Measurements from ENCODE around the gene CD2BP2. TPM values are rescaled to one million over a fixed set of nuclear protein-coding genes. Genes with fewer than 3 reads are reported as not detected.

The CD2BP2 gene
- total RNA-seq, 1 experiment from 2014 or later = 48.4 TPM

GRCh38 chr16:30383521-30383920 is 28.4 kb upstream of the CD2BP2 start:
- TF ChIP-seq CTCF (IDR thresholded peaks at IDR 0.05; ENCODE audit: unreplicated experiment) = no peak
- Mint-ChIP-seq H3K9me3 (ENCODE audit: unreplicated experiment) (no peaks in the 10 kb centered on the region), H3K4me1 (ENCODE audit: insufficient read depth, unreplicated experiment) (peaks cover 7% of the 10 kb centered on the region), H3K27ac (ENCODE audit: low read depth, unreplicated experiment) (no peak overlapping the region), H3K4me3 (ENCODE audit: unreplicated experiment) (no peak overlapping the region), H3K36me3 (ENCODE audit: insufficient read depth, unreplicated experiment) (peaks cover 20% of the 10 kb centered on the region), H3K27me3 (ENCODE audit: insufficient read depth, unreplicated experiment) (no peaks in the 10 kb centered on the region)
- BruUV-seq (replicated peaks) = no TSS peak
- intact Hi-C loops (cut with micrococcal nuclease) = no loop called here
- ChIA-PET CTCF (interaction anchor here (0.6 to 1.3 kb wide), 2 partner anchors 11 to 20 kb away, joined by 3 to 5 read pairs; partner anchors contain the start of gene ZNF48), POLR2A (interaction anchor here (1.0 to 1.7 kb wide), 5 partner anchors 9 to 29 kb away, joined by 3 to 9 read pairs (median 4); partner anchors contain the start of genes CD2BP2 and ZNF771)
- DNase-seq (ENCODE audit: unreplicated experiment) = no peak

DNA sequence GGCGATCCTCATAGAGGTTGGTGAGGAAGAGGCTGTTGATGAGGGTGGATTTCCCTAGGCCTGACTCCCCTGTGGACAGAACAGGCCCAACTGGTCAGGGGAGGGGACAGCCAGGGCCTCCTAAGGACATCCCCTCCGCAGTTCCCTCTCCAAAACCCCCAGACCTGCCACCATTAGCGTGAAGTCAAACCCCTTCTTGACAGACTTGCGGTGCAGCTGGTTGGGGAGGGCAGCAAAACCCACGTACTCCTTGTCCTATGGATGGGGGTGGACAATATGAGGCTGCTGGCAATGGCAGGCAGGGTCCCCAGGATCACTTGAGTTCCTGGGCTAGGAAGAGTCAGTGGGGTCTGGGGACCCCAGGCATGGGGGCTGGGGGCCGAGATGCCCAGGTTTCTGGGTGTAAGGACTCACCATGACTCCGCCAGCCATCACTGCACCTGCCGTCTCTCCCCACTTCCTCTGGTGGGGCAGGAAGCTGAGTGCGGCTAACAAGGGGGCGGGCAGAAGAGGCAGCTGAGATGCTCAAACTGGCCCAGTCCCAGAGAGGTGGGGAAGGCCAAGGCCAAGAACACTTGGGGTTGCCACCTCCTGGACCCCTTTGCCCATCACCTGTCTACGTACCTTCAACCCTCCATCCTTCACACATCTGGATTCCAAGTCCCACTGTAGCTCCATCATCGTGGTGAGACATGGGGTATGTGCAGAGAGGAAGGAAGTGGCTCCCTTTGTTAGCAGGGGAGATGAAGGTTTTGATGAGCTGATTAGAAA is 27.2 kb upstream of the CD2BP2 start, which contains the start of gene SEPTIN1:
Gene SEPTIN1 (minus strand): TSS at position 451 of the 771 bp plus-strand sequence. CDS start 19 bp downstream, at position 432.
- TF ChIP-seq CTCF (IDR thresholded peaks at IDR 0.05; ENCODE audit: unreplicated experiment) = no peak

DNA sequence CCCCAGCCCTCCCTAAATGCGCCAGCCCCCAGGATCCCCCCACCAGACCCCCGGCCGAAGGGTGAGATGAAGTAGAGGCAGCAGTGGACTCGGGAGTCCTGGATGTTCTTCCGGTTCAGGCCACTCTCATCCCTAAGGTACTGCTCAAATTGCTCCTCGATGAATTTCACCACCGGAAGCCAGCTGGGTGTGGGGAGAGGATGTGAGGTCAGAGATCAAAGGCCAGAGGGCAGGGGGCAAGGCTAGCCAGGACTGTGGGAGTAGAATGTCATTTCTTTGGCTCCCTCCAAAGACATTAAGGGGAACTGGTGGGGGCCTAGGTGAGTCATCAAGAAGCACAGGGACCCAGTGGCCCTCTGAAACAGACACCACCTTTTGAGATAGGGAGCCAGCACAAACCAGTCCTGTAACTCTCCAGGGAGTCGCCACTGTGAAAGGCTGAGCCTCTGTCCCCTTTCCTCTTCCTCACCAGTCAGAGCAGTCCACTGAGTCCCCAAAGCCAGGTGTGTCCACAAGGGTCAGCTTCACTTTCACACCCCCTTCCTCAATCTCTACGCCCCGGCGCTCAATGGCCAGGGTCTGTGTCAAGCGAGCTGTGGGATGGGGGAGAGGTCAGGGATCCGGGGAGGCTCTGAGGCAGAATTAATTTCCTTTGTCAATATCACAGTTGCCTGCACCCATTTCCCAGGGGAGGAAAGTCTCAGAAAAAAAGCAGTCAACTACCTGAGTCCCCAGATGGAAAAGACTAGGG is 26.4 kb upstream of the CD2BP2 start:
- Mint-ChIP-seq H3K9me3 (ENCODE audit: unreplicated experiment) (no peaks in the 10 kb centered on the region), H3K36me3 (ENCODE audit: insufficient read depth, unreplicated experiment) (peaks cover 20% of the 10 kb centered on the region), H3K27me3 (ENCODE audit: insufficient read depth, unreplicated experiment) (no peaks in the 10 kb centered on the region), H3K27ac (ENCODE audit: low read depth, unreplicated experiment) (no peak overlapping the region), H3K4me3 (ENCODE audit: unreplicated experiment) (no peak overlapping the region), H3K4me1 (ENCODE audit: insufficient read depth, unreplicated experiment) (peaks cover 13% of the 10 kb centered on the region)
- no TSS peak for BruUV-seq (replicated peaks)
- no peak for TF ChIP-seq CTCF (IDR thresholded peaks at IDR 0.05; ENCODE audit: unreplicated experiment)
- intact Hi-C loops (cut with micrococcal nuclease) = no loop called here
- DNase-seq (ENCODE audit: unreplicated experiment) = no peak
- POLR2A ChIA-PET = interaction anchor here (0.7 to 1.3 kb wide), 3 partner anchors 11 to 36 kb away, joined by 3 to 4 read pairs (median 3); partner anchors contain the start of gene TBC1D10B
- CTCF ChIA-PET = no interaction called here

More for the DNA sequence above, 27.2 kb upstream of the CD2BP2 start, which contains the start of gene SEPTIN1:
- Mint-ChIP-seq H3K4me3 (ENCODE audit: unreplicated experiment) (no peak within 1 kb of the TSS), H3K4me1 (ENCODE audit: insufficient read depth, unreplicated experiment) (peaks cover 9% of the 10 kb centered on the region), H3K27ac (ENCODE audit: low read depth, unreplicated experiment) (no peak within 1 kb of the TSS), H3K36me3 (ENCODE audit: insufficient read depth, unreplicated experiment) (peaks cover 20% of the 10 kb centered on the region), H3K9me3 (ENCODE audit: unreplicated experiment) (no peaks in the 10 kb centered on the region), H3K27me3 (ENCODE audit: insufficient read depth, unreplicated experiment) (no peaks in the 10 kb centered on the region)
- intact Hi-C loops (cut with micrococcal nuclease) = no loop called here
- ChIA-PET CTCF (interaction anchor here (0.6 to 1.1 kb wide), 3 partner anchors 14 to 204 kb away, joined by 3 to 4 read pairs (median 3); no protein-coding TSS in a partner anchor), POLR2A (interaction anchor here (0.7 to 1.7 kb wide), 5 partner anchors 12 to 27 kb away, joined by 3 to 9 read pairs (median 4); partner anchors contain the start of genes CD2BP2 and ZNF771)
- no peak for DNase-seq (ENCODE audit: unreplicated experiment)
- BruUV-seq (replicated peaks) = no TSS peak

DNA sequence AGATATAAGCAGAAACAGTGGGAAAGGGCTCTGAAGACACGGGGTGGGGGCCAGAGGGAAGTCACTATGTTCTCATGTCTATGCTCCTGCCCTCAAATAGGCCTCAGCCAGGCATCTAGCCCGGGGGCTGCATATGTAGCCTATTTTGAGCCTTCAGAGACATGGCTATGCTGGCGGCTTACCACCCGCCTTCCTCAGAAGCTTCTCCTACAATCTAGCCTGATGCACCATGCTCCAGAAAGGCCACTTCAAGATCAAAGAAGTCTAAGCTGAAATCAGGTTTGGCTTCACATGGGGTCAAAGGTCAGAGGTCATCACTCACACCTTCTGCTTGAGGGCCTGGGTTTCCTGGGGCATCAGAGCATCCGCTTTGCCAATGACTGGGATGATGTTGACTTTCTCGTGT is 25.7 kb upstream of the CD2BP2 start:
- BruUV-seq (replicated peaks) = no TSS peak
- H3K4me1 Mint-ChIP-seq (ENCODE audit: insufficient read depth, unreplicated experiment) = peaks cover 13% of the 10 kb centered on the region
- no peak overlapping the region for H3K4me3 Mint-ChIP-seq (ENCODE audit: unreplicated experiment)
- ChIA-PET CTCF (no interaction called here), POLR2A (interaction anchor here (0.9 to 1.6 kb wide), 3 partner anchors 10 to 37 kb away, joined by 3 to 4 read pairs (median 4); partner anchors contain the start of genes TBC1D10B and ZNF48)
- intact Hi-C loops (cut with micrococcal nuclease) = no loop called here
- DNase-seq (ENCODE audit: unreplicated experiment) = no peak
- H3K36me3 Mint-ChIP-seq (ENCODE audit: insufficient read depth, unreplicated experiment) = peaks cover 20% of the 10 kb centered on the region
- TF ChIP-seq CTCF (IDR thresholded peaks at IDR 0.05; ENCODE audit: unreplicated experiment) = no peak
- H3K27me3 Mint-ChIP-seq (ENCODE audit: insufficient read depth, unreplicated experiment) = no peaks in the 10 kb centered on the region
- no peak overlapping the region for H3K27ac Mint-ChIP-seq (ENCODE audit: low read depth, unreplicated experiment)
- no peaks in the 10 kb centered on the region for H3K9me3 Mint-ChIP-seq (ENCODE audit: unreplicated experiment)

All from MCF 10A (cell line).